Hindlimb muscle (tissue), 1 donor: ENCODE results near the gene CHAT. TPM values are rescaled to one million over a fixed set of nuclear protein-coding genes. Genes with fewer than 3 reads are reported as not detected.

Experiments used
- DNase-seq: peaks from one replicate; pipeline ENCODE4 v3.0.0-alpha.2; 2013
- polyA plus RNA-seq: library from polyadenylated mRNA; unstranded; fragments of 120-200 nt; gene quantifications from one replicate; pipeline ENCODE4 v1.2.1, GENCODE V29; 2013; ENCODE audit not compliant: insufficient read length

Gene CHAT
- polyA plus RNA-seq, 1 donor: not detected

DNA sequence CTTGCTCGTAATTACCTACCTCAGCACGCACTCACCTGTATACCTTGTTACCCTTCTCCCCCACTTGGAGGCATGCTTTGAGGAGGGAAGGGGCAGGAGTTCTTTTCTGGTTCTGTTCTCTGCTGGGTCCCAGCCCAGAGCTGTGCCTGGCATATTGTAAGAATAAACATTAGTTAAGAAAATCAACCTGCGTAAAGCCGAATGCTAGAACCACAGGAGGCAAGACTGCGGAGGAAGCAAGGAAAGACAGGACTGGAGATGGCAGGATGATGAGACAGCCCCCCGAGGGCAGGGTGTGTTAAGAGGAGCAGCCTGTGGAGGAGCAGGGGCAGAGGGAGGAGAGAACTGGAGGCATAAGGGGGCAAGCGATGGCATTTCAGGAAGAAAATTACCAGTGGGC lies 75.1 kb downstream of the CHAT start:
- DNase-seq: no peak

DNA sequence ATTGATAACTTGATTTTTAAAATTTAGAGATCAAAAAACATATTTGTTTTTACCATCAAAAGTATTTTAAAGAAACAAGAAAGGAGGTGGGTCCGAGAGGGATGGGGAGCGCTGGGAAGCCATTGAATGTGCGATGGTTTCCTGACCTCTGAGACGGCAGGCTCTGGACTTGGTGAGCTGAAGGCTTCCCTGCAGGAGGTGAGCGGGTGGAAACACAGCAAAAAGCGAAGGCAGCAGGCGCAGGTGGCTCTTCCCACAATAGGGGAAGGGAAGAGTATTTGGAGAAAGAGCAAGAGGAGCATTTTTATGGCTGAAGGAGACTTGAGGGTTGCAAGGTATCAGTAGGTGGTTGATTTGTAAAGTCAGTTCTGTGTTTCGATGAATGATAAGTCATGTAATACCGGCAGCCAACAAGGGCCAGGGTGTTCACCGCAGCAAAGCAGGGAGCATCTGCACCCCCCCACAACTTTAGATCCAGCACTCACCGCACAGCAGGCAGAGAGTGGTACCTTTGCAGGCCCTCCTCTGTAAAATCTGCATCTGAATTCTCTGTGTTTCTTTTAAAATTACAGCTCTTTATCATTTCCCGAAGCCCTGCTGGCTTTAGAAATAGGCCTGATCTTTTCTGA lies 76.2 kb downstream of the CHAT start:
- DNase-seq: no peak

DNA sequence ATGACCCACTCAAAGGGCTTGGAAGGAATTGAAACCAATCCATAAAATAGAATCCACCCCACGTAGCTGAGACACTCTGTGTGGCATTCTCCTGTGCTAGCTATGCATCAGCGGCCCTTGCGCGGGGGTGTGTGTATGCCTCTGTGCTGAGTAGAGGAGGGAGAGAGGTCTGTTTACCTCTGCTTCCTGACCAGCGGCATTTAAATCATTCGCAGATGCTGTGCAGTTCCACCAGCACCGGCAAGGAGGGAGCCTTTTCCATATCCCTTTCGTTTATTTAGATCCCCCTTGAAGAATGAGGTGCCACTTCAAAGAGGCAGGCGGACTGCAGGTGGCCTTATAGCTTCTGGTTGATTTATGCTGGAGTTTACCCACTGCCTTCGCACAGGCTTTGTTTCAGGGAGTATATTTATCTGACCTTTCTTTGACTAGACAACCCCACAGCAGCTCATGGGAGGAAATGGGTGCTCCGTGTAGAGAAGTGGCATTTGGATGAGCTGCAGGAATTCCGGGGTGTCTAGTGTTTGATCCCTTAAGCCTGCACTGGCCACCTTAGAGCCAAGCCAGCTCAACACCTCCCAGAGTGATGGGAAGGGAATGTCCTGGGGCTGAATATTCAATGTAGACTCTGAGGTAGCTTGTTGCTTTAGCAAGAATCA lies 77.0 kb downstream of the CHAT start:
- DNase-seq: no peak

DNA sequence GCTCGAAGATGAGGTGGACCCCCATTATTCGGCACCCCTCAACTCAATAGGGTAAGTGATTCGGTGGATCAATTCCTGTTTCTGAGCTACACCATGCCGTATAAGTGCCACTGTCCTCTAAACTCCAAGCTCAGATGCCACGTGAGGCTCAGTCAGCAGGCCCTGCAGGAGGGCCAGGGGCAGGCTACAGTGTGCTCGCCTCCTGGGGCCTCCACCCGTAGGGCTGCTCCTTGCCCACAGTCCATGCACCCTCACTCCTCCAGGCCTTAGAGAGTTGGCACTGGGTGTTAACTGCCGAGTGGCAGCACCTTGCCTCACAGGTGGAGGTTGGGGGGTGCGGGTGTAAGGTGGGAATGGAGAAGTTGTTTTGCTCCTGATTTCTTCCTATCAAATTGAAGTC lies 77.8 kb downstream of the CHAT start:
- DNase-seq: no peak

GRCh38 chr10:49694466-49694865 lies 80.6 kb downstream of the CHAT start:
- no peak for DNase-seq

GRCh38 chr10:49696311-49696710 lies 82.5 kb downstream of the CHAT start:
- DNase-seq: no peak

DNA sequence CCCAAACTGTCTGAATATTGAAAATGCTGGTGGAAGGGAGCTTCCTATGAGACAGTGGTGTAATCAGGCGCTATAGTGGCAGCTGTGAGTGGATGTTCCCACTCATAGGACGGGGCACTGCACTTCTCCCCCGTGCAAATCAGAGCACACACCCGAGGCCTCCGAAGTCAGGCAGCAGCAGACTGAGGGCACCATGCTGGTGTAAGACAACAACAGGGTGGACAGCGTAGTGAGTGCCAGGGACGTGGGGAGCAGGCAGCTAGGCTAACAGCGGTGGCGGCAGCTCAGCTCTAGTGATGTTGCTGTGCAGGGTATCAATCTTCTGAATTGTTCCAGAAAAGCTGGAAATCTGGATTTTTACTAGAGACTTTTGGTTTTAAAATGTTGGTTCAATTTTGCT lies 84.8 kb downstream of the CHAT start:
- no peak for DNase-seq

DNA sequence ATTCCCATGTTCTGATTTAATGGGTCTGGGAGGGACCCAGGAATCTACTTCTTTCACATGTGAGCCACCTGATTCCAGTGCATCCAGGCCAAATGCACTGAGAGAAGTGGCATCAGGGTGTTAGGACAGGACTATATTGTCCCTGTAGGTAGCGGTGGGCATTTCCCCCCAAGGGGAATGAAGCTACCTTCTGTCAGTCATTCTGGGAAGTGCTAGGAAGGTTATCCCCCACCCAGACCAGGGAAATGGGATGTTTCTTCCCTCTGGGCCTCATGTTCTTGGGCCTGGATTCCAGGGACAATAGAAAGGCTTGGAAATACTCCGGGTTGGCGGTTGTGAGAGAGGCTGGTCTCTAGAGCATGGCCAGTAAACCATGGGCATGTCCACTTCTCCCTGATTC lies 86.4 kb downstream of the CHAT start:
- DNase-seq: no peak

DNA sequence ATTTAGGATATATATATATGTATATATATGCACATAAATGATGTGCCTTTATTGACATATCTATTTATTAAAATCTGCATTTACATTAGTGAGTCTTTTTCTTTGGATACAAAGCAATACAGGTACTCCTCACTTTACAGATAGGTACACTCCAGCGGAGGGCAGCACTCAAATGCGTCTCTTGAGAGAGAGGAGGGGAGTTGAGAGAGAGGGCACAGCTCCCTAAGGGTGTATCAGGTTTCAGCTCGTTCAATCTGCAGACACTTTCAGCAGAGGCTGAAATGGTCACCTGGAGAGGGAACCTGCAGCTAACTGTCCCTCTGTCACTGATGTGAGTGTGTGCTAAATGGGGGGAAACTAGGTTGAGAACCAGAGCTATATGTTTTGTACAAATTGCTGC lies 87.2 kb downstream of the CHAT start:
- no peak for DNase-seq

DNA sequence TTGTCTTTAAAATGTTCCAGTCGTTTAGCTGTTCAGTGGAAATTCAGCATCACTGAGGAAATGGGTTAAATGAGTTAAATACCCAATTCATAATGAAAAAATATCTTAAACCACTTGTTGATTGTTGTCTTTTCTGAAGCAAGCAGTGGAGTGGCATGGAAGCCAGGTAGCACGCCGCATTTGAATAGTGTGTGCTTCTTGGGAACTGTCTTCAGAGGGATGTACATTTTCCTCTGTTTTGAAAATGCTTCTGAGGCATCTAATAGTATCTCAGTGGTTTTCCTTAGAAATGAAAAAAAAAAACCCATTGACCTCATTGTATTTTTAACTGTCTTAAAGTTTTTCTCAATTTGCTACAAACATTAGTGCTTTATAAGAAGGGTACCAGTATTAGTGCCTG lies 93.7 kb downstream of the CHAT start:
- no peak for DNase-seq

GRCh38 chr10:49709934-49710333 lies 96.1 kb downstream of the CHAT start:
- DNase-seq: no peak

GRCh38 chr10:49710966-49711365 lies 97.1 kb downstream of the CHAT start:
- DNase-seq: no peak

DNA sequence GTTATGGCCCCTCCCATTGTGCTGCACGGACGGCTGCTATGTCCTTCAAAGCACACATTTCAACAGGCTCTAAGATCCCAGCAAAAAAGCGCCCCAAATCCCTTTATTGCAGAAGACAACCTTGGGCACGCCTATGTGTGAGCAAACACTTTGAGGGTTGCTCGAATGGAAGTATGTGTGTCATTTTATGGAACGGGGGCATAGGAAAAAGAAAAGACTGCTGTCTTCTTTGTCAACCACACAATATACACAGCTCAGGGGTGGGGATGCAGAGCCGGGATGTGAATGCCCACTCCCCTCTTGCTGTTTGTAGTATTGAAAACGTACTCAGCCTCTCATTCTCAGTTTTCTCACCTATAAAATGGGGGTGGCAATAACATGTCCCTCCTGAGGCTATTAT lies 97.6 kb downstream of the CHAT start:
- DNase-seq: no peak

DNA sequence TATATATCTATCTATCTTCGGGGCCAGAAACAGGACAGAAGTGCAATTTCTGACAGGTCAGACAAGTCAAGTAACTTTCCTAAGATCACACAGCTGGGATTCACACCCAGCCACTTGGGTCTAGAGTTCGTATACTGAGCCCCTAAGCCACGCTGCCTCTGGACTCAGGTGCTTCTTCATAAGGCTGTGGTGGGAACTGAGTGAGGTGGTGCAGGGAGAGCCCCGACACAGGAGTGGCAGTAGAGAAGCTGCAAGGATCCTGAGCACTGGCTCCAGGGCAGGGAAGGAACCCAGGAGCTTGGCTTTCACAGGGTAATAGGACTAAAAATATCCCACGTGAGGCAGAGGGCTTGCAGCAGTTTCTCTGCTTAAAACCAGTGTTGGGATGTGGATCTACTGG lies 99.4 kb downstream of the CHAT start:
- no peak for DNase-seq

Other genes starting within 250 kb of the CHAT start
- not detected for gene DRGX, start 217.9 kb upstream of the CHAT start, polyA plus RNA-seq
- 10.5 TPM for gene ERCC6, start 74.9 kb upstream of the CHAT start, polyA plus RNA-seq
- not detected for gene SLC18A3, start 3.7 kb upstream of the CHAT start, polyA plus RNA-seq
- not detected for gene C10orf53, start 65.6 kb downstream of the CHAT start, polyA plus RNA-seq
- gene OGDHL, start 148.3 kb downstream of the CHAT start, polyA plus RNA-seq: 0.26 TPM